Adrenal gland (tissue), 5 donors: ENCODE measurements around the gene SLC7A14.

Experiments used
- CTCF ChIP-seq, 6 experiments: fragments of 450-650 bp in 4 of 6; fragments of 200-600 bp in 2 of 6; sonication (generic) in 1 of 6; IDR thresholded peaks; 1 replicate in 5 of 6; 2 replicates in 1 of 6; pipeline versions ENCODE4 v1.5.1 to v1.8.0; 2016 to 2021; ENCODE audit warnings: antibody characterized with exemption in 6 of 6, mild to moderate bottlenecking in 2 of 6, moderate library complexity in 1 of 6
- POLR2A ChIP-seq, 2 donors: fragments of 450-650 bp; IDR thresholded peaks; one replicate each; pipeline ENCODE4 v1.6.1; 2017; ENCODE audit warnings: antibody characterized with exemption in 2 of 2, mild to moderate bottlenecking in 2 of 2, moderate library complexity in 1 of 2
- donor health status: DM: no; HTN: no; CAD: no.

- TF ChIP-seq CTCF (IDR thresholded peaks at IDR 0.05) (no peak), POLR2A (IDR thresholded peaks at IDR 0.05) (no peak)
These were observed 22.0 kb downstream of the SLC7A14 start for GRCh38 chr3:170563712-170564423.
